ENCODE data around the gene FADD.

FADD gene

GRCh38 chr11:70233511-70233934 is 30.4 kb downstream of the FADD start:
- no peaks in the 10 kb centered on the region for H3K79me2 ChIP-seq (ENCODE audit: control insufficient read depth, insufficient read depth, low read length, unreplicated experiment)
- peak overlapping the region; percentile 33; the same call in 1 of the 2 replicates for H3K27ac ChIP-seq (ENCODE audit: low read depth, low read length)
- no peak overlapping the region for H2AFZ ChIP-seq (ENCODE audit: low read length, unreplicated experiment)

GRCh38 chr11:70233962-70234361 is 30.9 kb downstream of the FADD start:
- no peaks in the 10 kb centered on the region for H3K27me3 ChIP-seq (ENCODE audit: insufficient read depth, low read length)
- H2AFZ ChIP-seq (ENCODE audit: low read length, unreplicated experiment), result no peak overlapping the region
- H3K36me3 ChIP-seq (ENCODE audit: insufficient read depth, low read length), result no peaks in the 10 kb centered on the region
- H3K4me1 ChIP-seq (ENCODE audit: control insufficient read depth, insufficient read depth, low read length, unreplicated experiment), result peaks cover 9% of the 10 kb centered on the region
- no peak overlapping the region for H3K4me3 ChIP-seq (ENCODE audit: low read depth, low read length)
- H3K27ac ChIP-seq (ENCODE audit: low read depth, low read length), result no peak overlapping the region
- no peaks in the 10 kb centered on the region for H3K79me2 ChIP-seq (ENCODE audit: control insufficient read depth, insufficient read depth, low read length, unreplicated experiment)

More at GRCh38 chr11:70233511-70233934, 30.4 kb downstream of the FADD start:
- no peaks in the 10 kb centered on the region for H3K36me3 ChIP-seq (ENCODE audit: insufficient read depth, low read length)
- no peaks in the 10 kb centered on the region for H3K27me3 ChIP-seq (ENCODE audit: insufficient read depth, low read length)
- H3K4me3 ChIP-seq (ENCODE audit: low read depth, low read length), result no peak overlapping the region
- H3K4me1 ChIP-seq (ENCODE audit: control insufficient read depth, insufficient read depth, low read length, unreplicated experiment), result peaks cover 9% of the 10 kb centered on the region

GRCh38 chr11:70240337-70240736 is 37.2 kb downstream of the FADD start:
- Histone ChIP-seq H3K4me3 (ENCODE audit: low read depth, low read length) (no peak overlapping the region), H3K27me3 (ENCODE audit: insufficient read depth, low read length) (no peaks in the 10 kb centered on the region), H3K36me3 (ENCODE audit: insufficient read depth, low read length) (no peaks in the 10 kb centered on the region), H3K79me2 (ENCODE audit: control insufficient read depth, insufficient read depth, low read length, unreplicated experiment) (no peaks in the 10 kb centered on the region), H3K27ac (ENCODE audit: low read depth, low read length) (no peak overlapping the region), H2AFZ (ENCODE audit: low read length, unreplicated experiment) (no peak overlapping the region), H3K4me1 (ENCODE audit: control insufficient read depth, insufficient read depth, low read length, unreplicated experiment) (peaks cover 17% of the 10 kb centered on the region)

- Histone ChIP-seq H2AFZ (ENCODE audit: low read length, unreplicated experiment) (no peak overlapping the region), H3K27ac (ENCODE audit: low read depth, low read length) (no peak overlapping the region), H3K27me3 (ENCODE audit: insufficient read depth, low read length) (no peaks in the 10 kb centered on the region), H3K79me2 (ENCODE audit: control insufficient read depth, insufficient read depth, low read length, unreplicated experiment) (no peaks in the 10 kb centered on the region), H3K4me3 (ENCODE audit: low read depth, low read length) (no peak overlapping the region), H3K4me1 (ENCODE audit: control insufficient read depth, insufficient read depth, low read length, unreplicated experiment) (peaks cover 26% of the 10 kb centered on the region), H3K36me3 (ENCODE audit: insufficient read depth, low read length) (no peaks in the 10 kb centered on the region)
Measured at GRCh38 chr11:70241709-70242108, 38.6 kb downstream of the FADD start.

GRCh38 chr11:70242885-70243284 is 39.8 kb downstream of the FADD start:
- no peaks in the 10 kb centered on the region for H3K27me3 ChIP-seq (ENCODE audit: insufficient read depth, low read length)
- peaks cover 33% of the 10 kb centered on the region for H3K4me1 ChIP-seq (ENCODE audit: control insufficient read depth, insufficient read depth, low read length, unreplicated experiment)
- H3K79me2 ChIP-seq (ENCODE audit: control insufficient read depth, insufficient read depth, low read length, unreplicated experiment), result no peaks in the 10 kb centered on the region
- H3K27ac ChIP-seq (ENCODE audit: low read depth, low read length), result no peak overlapping the region
- no peak overlapping the region for H3K4me3 ChIP-seq (ENCODE audit: low read depth, low read length)
- no peaks in the 10 kb centered on the region for H3K36me3 ChIP-seq (ENCODE audit: insufficient read depth, low read length)
- H2AFZ ChIP-seq (ENCODE audit: low read length, unreplicated experiment), result no peak overlapping the region

- H3K4me1 ChIP-seq (ENCODE audit: control insufficient read depth, insufficient read depth, low read length, unreplicated experiment), result peaks cover 34% of the 10 kb centered on the region
- peak overlapping the region; percentile 61 for H3K4me3 ChIP-seq (ENCODE audit: low read depth, low read length)
- H3K79me2 ChIP-seq (ENCODE audit: control insufficient read depth, insufficient read depth, low read length, unreplicated experiment), result no peaks in the 10 kb centered on the region
- peak overlapping the region; percentile 90 for H3K27ac ChIP-seq (ENCODE audit: low read depth, low read length)
- H3K36me3 ChIP-seq (ENCODE audit: insufficient read depth, low read length), result no peaks in the 10 kb centered on the region
- peak overlapping the region; percentile 36 for H2AFZ ChIP-seq (ENCODE audit: low read length, unreplicated experiment)
- H3K27me3 ChIP-seq (ENCODE audit: insufficient read depth, low read length), result no peaks in the 10 kb centered on the region
Measured at GRCh38 chr11:70243912-70244652, 41.0 kb downstream of the FADD start.

GRCh38 chr11:70244698-70245097 is 41.6 kb downstream of the FADD start:
- Histone ChIP-seq H3K4me3 (ENCODE audit: low read depth, low read length) (peak overlapping the region; percentile 61), H3K79me2 (ENCODE audit: control insufficient read depth, insufficient read depth, low read length, unreplicated experiment) (no peaks in the 10 kb centered on the region), H3K27me3 (ENCODE audit: insufficient read depth, low read length) (no peaks in the 10 kb centered on the region), H3K4me1 (ENCODE audit: control insufficient read depth, insufficient read depth, low read length, unreplicated experiment) (peaks cover 34% of the 10 kb centered on the region), H3K36me3 (ENCODE audit: insufficient read depth, low read length) (no peaks in the 10 kb centered on the region), H2AFZ (ENCODE audit: low read length, unreplicated experiment) (peak overlapping the region; percentile 36), H3K27ac (ENCODE audit: low read depth, low read length) (peak overlapping the region; percentile 90)

GRCh38 chr11:70246196-70246595 is 43.1 kb downstream of the FADD start:
- peaks cover 34% of the 10 kb centered on the region for H3K4me1 ChIP-seq (ENCODE audit: control insufficient read depth, insufficient read depth, low read length, unreplicated experiment)
- no peak overlapping the region for H3K4me3 ChIP-seq (ENCODE audit: low read depth, low read length)
- H2AFZ ChIP-seq (ENCODE audit: low read length, unreplicated experiment), result no peak overlapping the region
- H3K27ac ChIP-seq (ENCODE audit: low read depth, low read length), result no peak overlapping the region
- no peaks in the 10 kb centered on the region for H3K36me3 ChIP-seq (ENCODE audit: insufficient read depth, low read length)
- H3K79me2 ChIP-seq (ENCODE audit: control insufficient read depth, insufficient read depth, low read length, unreplicated experiment), result no peaks in the 10 kb centered on the region
- H3K27me3 ChIP-seq (ENCODE audit: insufficient read depth, low read length), result no peaks in the 10 kb centered on the region

- H2AFZ ChIP-seq (ENCODE audit: low read length, unreplicated experiment), result no peak overlapping the region
- peaks cover 34% of the 10 kb centered on the region for H3K4me1 ChIP-seq (ENCODE audit: control insufficient read depth, insufficient read depth, low read length, unreplicated experiment)
- no peaks in the 10 kb centered on the region for H3K79me2 ChIP-seq (ENCODE audit: control insufficient read depth, insufficient read depth, low read length, unreplicated experiment)
Measured at GRCh38 chr11:70247042-70247709, 44.1 kb downstream of the FADD start.

GRCh38 chr11:70247710-70248072 is 44.6 kb downstream of the FADD start:
- Histone ChIP-seq H3K27me3 (ENCODE audit: insufficient read depth, low read length) (no peaks in the 10 kb centered on the region), H3K4me1 (ENCODE audit: control insufficient read depth, insufficient read depth, low read length, unreplicated experiment) (peaks cover 34% of the 10 kb centered on the region), H3K79me2 (ENCODE audit: control insufficient read depth, insufficient read depth, low read length, unreplicated experiment) (no peaks in the 10 kb centered on the region), H2AFZ (ENCODE audit: low read length, unreplicated experiment) (no peak overlapping the region), H3K27ac (ENCODE audit: low read depth, low read length) (no peak overlapping the region), H3K4me3 (ENCODE audit: low read depth, low read length) (no peak overlapping the region), H3K36me3 (ENCODE audit: insufficient read depth, low read length) (no peaks in the 10 kb centered on the region)

More at GRCh38 chr11:70247042-70247709, 44.1 kb downstream of the FADD start:
- no peak overlapping the region for H3K27ac ChIP-seq (ENCODE audit: low read depth, low read length)
- H3K4me3 ChIP-seq (ENCODE audit: low read depth, low read length), result no peak overlapping the region
- no peaks in the 10 kb centered on the region for H3K36me3 ChIP-seq (ENCODE audit: insufficient read depth, low read length)
- H3K27me3 ChIP-seq (ENCODE audit: insufficient read depth, low read length), result no peaks in the 10 kb centered on the region

All from ACC112 (cell line).